ENCODE measurements around the gene SYCP2. TPM values are rescaled to one million over a fixed set of nuclear protein-coding genes. Genes with fewer than 3 reads are reported as not detected.

Gene SYCP2
- total RNA-seq, 1 donor from 2014 or later: 2.5 TPM

DNA sequence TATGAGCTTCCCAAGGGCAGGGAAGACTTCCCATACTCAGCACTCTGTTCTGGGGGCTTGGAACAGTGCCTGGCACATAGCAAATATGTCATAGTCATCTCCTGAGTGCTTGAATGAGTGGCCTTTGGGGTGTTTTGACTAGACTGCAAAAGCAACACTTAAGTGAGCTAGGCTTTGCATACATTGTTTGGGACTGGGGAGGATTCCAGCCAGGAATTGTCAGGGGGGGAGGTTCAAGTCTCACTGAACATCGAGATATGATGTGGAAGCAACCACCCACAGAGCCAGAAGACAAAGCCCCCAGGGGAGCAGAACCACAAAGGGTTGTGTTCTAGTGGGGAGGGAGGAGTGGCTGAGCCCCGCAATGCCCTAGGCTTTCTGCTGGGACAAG, 98.4 kb downstream of the SYCP2 start:
- Mint-ChIP-seq H3K4me3 (ENCODE audit: unreplicated experiment) (no peak overlapping the region), H3K36me3 (ENCODE audit: low read depth) (peaks cover 5% of the 10 kb centered on the region), H3K4me1 (ENCODE audit: low read depth) (peaks cover 24% of the 10 kb centered on the region), H3K27me3 (ENCODE audit: low read depth) (peaks cover 23% of the 10 kb centered on the region), H3K9me3 (ENCODE audit: low read depth) (no peaks in the 10 kb centered on the region), H3K27ac (ENCODE audit: unreplicated experiment) (no peak overlapping the region)
- TF ChIP-seq, protein P1, sequence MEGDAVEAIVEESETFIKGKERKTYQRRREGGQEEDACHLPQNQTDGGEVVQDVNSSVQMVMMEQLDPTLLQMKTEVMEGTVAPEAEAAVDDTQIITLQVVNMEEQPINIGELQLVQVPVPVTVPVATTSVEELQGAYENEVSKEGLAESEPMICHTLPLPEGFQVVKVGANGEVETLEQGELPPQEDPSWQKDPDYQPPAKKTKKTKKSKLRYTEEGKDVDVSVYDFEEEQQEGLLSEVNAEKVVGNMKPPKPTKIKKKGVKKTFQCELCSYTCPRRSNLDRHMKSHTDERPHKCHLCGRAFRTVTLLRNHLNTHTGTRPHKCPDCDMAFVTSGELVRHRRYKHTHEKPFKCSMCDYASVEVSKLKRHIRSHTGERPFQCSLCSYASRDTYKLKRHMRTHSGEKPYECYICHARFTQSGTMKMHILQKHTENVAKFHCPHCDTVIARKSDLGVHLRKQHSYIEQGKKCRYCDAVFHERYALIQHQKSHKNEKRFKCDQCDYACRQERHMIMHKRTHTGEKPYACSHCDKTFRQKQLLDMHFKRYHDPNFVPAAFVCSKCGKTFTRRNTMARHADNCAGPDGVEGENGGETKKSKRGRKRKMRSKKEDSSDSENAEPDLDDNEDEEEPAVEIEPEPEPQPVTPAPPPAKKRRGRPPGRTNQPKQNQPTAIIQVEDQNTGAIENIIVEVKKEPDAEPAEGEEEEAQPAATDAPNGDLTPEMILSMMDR (IDR thresholded peaks at IDR 0.05): no peak
- DNase-seq (ENCODE audit: low spot score): no peak

DNA sequence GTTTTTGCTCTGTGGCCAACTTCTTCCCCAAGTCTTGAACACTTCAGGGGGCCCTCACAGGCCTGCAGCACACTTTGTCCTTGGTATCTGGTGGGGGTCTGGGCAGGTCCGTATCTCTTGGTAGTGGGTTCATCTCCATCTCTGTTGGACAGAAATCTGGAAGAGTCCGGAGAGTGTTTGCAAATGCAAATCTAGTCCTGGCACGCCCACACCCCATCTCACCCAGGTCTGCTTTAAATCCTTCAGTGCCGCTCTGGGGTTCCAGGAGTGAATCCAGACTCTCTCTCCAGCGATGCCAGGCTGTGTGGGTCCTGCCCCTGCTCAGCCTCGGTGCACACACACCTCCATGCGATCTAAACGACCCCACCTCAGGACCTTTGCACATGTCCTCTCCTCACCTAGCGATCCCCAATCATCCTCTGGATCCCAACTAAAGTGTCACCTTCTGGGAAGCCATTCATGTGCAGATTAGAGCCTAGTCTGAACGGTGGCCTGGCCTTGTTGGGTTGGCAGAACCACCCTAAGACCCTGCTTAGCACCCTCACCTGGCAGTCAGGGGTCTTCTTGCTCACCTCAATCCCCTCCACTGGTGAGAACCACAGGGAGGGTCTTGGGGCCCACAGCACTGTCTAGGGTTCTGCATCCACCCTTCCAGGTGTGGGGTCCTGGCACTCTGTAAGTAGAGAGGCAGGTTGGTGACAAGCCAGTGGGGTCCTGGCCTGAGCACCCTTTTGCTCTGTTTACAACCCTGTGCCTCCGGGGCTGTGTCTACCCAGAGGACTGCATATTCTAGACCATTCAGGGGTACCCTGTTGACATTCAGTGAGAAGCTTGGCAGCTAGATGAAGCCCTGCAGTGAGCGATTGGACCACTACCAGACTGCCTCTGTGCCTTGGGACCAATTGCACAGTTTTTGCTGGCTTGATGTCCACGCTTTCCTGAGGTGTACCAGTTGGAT, 100.8 kb downstream of the SYCP2 start:
- Mint-ChIP-seq H3K27me3 (ENCODE audit: low read depth) (peaks cover 36% of the 10 kb centered on the region), H3K4me1 (ENCODE audit: low read depth) (peaks cover 28% of the 10 kb centered on the region), H3K4me3 (ENCODE audit: unreplicated experiment) (no peak overlapping the region), H3K9me3 (ENCODE audit: low read depth) (no peaks in the 10 kb centered on the region), H3K36me3 (ENCODE audit: low read depth) (peaks cover 4% of the 10 kb centered on the region), H3K27ac (ENCODE audit: unreplicated experiment) (no peak overlapping the region)
- TF ChIP-seq, protein P1 (IDR thresholded peaks at IDR 0.05): no peak
- DNase-seq (ENCODE audit: low spot score): no peak

DNA sequence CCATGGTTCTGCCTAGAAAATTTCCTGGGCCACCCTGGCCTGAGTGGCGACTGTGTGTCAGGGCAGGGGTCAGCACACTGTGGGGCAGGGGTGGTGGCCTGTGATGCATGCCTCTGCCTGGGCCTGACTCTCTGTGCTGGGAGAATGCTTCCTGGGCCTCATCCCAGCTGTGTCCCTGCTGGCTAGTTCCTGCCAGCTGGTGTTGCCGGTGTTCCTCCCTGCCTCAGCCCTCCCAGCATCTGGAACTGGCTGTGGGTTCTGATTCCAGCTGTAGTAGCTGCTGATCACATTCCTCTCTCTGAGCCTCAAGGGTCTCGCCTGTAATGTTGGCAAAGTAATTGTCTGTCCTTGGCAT, 101.5 kb downstream of the SYCP2 start:
- Mint-ChIP-seq H3K9me3 (ENCODE audit: low read depth) (no peaks in the 10 kb centered on the region), H3K36me3 (ENCODE audit: low read depth) (peaks cover 4% of the 10 kb centered on the region), H3K4me1 (ENCODE audit: low read depth) (peaks cover 28% of the 10 kb centered on the region), H3K27me3 (ENCODE audit: low read depth) (peaks cover 35% of the 10 kb centered on the region), H3K4me3 (ENCODE audit: unreplicated experiment) (no peak overlapping the region), H3K27ac (ENCODE audit: unreplicated experiment) (no peak overlapping the region)
- DNase-seq (ENCODE audit: low spot score): no peak
- TF ChIP-seq, protein P1 (IDR thresholded peaks at IDR 0.05): no peak

DNA sequence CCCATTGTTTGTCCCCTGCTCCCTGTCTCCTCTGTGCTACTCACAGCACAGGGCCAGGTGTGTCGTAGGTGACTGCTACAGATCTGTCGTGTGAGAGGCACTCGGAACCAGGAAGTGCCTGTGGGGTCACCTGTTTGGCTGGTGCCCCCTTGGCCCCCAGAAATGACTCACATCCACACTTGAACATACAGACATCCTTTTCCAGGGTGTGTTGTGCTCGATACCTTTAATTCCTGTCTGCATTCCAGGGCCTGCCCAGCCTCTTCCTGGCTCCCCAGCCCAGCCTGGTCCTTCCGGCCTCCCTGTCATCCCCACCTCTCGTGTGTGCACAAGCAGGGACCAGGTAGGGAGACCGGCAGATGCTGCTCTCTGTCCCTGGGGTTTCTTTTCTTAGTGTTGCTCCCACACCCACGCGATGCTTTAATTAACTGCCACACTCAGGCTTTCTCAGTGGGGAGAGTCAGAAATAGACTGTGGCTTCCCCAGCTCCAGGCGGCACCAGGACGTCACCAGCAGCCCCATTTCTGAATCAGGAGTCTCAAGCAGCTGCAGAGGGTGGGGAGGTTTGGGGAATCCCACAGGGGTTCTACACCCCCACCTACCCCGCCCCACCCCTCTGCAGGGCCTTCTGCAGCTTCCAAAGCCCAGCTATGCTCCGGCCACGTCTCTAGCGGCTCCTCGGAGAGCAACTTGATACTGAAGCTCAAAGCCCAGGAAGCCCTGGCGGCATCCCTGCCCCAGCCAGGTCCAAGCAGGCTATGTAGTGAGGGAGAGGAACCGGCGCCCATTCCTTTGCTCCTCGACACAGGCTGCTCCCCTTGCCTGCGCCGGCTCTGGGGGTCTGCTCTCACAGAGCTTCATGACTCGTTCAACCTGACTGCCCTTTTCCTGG, 102.2 kb downstream of the SYCP2 start:
- TF ChIP-seq, protein P1 (IDR thresholded peaks at IDR 0.05): no peak
- Mint-ChIP-seq H3K27me3 (ENCODE audit: low read depth) (peaks cover 41% of the 10 kb centered on the region), H3K9me3 (ENCODE audit: low read depth) (no peaks in the 10 kb centered on the region), H3K27ac (ENCODE audit: unreplicated experiment) (no peak overlapping the region), H3K4me1 (ENCODE audit: low read depth) (peaks cover 22% of the 10 kb centered on the region), H3K4me3 (ENCODE audit: unreplicated experiment) (no peak overlapping the region), H3K36me3 (ENCODE audit: low read depth) (peaks cover 4% of the 10 kb centered on the region)
- DNase-seq (ENCODE audit: low spot score): no peak

DNA sequence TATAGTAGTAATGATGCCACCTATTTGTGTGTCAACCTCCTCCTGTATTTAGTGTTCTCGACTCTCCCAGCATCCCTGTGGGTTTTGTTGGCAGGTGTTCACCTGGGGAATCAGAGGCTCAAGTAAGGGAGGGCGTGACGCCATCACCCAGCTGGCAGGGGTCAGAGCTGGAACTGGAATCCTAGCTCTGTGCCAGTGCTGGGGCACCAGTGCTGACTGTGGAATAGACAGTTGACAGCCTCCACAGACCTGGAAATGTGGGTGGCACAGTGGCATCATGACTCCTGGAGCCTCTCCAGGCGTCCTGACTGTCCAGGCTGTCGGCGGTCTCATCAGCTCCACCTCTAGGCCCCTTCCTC, 102.8 kb downstream of the SYCP2 start:
- Mint-ChIP-seq H3K27ac (ENCODE audit: unreplicated experiment) (no peak overlapping the region), H3K4me1 (ENCODE audit: low read depth) (peaks cover 15% of the 10 kb centered on the region)

More for the DNA sequence above, 102.8 kb downstream of the SYCP2 start:
- H3K27me3 Mint-ChIP-seq (ENCODE audit: low read depth): peaks cover 41% of the 10 kb centered on the region
- TF ChIP-seq, protein P1 (IDR thresholded peaks at IDR 0.05): no peak
- peaks cover 4% of the 10 kb centered on the region for H3K36me3 Mint-ChIP-seq (ENCODE audit: low read depth)
- DNase-seq (ENCODE audit: low spot score): no peak
- H3K9me3 Mint-ChIP-seq (ENCODE audit: low read depth): no peaks in the 10 kb centered on the region
- H3K4me3 Mint-ChIP-seq (ENCODE audit: unreplicated experiment): no peak overlapping the region

Measured in chondrocyte (in vitro differentiated cells).